Cortex of kidney (tissue), 1 donor: Measurements from ENCODE around the gene SP4.
"Not testable (repeated sequence)": the region's sequence is repeated elsewhere in the genome, so short reads cannot be mapped to it uniquely, and the experiment has no call there.

ENCODE experiments used
- DNase-seq: peaks from one replicate; lab custom pipeline; 2025; lab: John Stamatoyannopoulos, UW

Gene SP4

DNA sequence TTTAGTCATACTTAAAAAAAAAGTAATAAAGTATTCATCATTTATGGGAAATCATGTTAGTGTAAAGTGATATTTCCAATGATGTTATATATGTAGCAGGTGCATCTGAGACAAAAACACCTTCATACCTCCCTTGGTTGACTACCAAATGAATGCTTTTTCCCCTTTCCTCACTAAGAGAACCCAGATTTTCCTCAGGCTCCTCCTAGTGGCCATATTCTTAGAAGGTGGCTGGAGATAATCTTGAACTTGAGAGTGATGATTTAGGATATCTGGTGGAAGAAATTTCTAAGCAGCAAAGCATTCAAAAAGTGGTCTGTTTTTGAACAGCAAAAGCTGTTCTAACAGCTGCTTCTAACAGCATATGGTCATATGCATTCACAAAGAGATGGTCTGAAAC lies 98.1 kb downstream of the SP4 start:
- DNase-seq: no peak

DNA sequence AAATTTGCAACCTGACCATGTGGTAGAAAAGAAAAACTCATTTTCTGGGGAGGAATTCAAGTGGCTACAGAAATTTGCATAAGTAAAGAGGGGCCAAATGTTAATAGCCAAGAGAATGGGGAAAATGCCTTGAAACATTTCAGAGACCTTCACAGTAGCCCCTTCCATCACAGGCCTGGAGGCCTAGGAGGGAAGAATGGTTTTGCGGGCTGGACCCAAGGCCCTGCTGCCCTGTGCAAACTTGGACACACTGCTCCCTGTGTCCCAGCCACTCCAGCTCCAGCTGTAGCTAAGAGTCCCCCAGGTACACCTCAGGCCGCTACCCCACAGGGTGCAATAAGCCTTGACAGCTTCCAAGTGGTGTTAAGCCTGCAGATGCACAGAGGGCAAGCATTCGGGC lies 98.6 kb downstream of the SP4 start:
- DNase-seq: no peak

DNA sequence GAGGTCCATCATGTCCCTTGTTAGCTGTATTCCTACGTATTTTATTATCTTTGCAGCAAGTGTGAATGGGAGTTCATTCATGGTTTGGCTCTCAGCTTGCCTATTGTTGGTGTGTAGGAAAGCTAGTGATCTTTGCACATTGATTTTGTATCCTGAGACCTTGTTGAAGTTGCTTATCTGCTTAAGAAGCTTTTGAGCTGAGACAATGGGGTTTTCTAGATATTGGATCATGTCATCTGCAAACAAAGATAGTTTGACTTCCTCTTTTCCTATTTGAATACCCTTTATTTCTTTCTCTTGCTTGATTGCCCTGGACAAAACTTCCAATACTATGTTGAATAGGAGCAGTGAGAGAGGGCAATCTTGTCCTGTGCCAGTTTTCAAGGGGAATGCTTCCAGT lies 104.6 kb downstream of the SP4 start:
- not testable (repeated sequence) for DNase-seq

DNA sequence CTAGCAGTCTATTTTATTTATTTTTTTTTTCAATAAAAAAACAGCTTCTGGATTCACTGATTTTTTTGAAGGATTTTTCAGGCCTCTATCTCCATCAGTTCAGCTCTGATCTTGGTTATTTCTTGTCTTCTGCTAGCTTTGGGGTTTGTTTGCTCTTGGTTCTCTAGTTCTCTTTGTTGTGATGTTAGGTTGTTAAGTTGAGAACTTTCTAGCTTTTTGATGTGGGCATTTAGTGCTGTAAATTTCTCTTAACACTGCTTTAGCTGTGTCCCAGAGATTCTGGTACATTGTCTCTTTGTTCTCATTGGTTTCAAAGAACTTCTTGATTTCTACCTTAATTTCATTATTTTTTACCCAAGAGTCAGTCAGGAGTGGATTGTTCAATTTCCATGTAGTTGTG lies 105.8 kb downstream of the SP4 start:
- DNase-seq: not testable (repeated sequence)

DNA sequence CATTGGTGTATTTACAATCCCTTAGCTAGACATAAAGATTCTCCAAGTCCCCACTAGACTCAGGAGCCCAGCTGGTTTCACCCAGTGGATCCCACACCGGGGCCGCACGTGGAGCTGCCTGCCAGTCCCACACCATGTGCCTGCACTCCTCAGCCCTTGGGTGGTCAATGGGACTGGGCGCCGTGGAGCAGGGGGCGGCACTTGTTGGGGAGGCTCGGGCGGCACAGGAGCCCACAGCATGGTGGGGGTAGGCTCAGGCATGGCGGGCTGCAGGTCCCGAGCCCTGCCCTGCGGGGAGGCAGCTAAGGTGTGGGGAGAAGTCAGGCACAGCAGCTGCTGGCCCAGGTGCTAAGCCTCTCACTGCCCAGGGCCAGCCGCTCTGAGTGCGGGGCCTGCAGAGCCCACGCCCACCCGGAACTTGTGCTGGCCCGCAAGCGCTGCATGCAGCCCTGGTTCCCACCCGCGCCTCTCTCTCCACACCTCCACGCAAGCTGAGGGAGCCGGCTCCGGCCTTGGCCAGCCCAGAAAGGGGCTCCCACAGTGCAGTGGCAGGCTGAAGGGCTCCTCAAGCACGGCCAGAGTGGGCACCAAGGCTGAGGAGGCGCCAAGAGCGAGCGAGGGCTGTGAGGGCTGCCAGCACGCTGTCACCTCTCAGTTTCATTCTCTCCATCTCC lies 108.7 kb downstream of the SP4 start:
- not testable (repeated sequence) for DNase-seq

DNA sequence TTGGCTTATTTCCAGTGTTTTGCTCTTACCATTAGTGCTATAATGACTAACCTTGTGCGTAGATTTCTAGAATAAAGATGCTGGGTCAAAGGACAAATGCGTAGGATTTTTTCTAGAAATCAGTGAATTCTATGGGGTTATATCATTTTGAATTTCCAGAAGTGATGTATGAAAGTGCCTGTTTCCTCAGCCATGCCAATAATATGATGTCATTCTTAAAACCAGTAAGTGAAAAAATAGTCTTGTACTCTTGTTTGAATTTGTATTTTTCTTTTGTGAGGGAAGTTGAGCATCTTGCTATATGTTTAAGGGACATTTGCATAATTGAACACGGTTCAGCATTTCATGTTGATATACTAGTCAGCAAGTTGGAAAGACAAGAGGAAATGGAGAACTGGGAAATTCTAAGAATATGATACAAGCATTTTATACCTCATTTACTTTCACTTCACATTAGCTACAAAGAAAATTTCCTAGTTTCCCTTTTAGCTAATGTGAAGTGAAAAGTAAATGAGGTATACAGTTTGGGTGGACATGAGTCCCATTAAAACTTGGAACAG lies 111.1 kb downstream of the SP4 start:
- DNase-seq: no peak

DNA sequence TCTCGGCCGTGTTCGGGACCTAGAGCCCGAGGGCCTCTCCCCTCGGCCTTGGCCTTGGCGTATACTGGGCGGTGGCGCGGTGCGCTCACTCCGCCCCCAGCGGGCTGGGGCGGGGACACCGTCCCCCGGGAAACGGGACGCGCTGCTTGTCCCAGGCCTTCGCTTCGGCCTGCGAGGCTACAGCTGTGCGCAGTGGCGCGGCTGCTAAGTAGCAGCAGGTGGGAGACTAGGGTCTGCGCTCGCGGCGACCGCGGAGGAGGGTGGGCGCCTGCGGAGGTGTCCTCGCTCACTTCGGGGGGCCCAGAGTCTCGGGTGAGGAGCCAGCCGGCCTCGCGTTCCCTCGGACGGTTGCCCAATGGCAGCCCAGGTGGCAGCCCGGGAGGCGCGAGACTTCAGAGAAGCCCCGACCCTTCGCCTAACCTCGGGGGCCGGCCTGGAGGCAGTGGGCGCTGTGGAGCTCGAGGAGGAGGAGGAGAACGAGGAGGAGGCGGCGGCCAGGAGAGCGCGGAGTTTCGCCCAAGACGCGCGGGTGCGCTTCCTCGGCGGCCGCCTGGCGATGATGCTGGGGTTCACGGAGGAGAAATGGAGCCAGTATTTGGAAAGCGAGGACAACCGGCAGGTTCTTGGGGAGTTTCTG lies 115.1 kb downstream of the SP4 start, which contains the start of gene DNAH11:
TSS of gene DNAH11 (plus strand) at position 149 of the 637 bp plus-strand sequence. CDS start at position 356, 207 bp downstream.
- DNase-seq: no peak

DNA sequence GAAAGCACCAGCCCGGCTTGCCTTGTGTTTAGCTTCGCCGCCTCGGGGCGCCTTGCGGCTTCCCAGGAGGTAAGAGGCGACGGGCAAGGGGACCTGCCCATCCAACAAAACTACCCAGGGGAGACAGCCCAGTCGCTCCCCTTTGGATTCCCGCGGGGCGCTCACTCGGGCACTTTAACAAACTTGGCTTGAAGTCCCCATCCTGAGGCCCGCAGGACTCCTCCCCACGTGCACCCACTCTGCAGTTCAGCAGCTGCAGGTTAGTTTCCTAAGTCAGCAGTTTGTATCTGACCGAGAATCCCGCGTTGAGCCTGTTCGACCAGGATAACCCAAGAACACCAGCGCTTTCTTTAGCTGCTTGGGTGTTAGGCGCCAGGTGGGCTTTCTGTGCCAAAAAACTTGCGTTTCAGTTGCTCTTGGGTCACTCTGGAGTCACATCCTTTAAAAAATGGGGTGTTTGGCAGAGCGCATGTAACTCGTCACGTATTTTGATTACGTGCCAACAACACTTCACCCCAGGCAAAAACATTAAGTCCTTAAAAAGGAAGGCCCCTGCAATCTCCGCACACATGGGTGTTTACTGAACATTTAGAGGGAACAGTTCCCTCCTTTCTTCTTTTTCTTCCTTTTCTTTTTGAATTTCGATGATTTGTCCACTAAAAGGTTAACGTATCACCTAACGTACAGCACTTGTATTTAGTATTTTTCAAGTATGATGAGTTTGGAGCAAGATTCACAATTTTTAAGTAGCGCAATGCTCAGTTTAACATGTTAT lies 115.8 kb downstream of the SP4 start:
- DNase-seq: no peak

DNA sequence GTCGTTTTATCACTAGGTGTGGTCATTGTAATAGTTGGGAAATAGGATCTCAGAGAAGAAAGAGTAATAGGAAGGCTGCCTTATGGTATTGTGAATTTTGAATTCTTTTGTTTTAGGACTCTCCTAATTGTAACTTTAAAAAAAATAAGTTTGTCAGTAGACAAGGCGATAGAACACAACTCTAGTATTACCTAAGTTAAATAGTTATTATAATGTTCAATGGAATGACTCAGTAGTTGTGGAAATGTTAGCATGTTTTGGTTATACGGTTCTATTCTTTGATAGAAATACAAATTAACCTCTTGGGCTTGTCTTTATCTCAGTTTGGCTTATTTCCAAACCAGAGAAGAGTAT lies 116.4 kb downstream of the SP4 start:
- no peak for DNase-seq

DNA sequence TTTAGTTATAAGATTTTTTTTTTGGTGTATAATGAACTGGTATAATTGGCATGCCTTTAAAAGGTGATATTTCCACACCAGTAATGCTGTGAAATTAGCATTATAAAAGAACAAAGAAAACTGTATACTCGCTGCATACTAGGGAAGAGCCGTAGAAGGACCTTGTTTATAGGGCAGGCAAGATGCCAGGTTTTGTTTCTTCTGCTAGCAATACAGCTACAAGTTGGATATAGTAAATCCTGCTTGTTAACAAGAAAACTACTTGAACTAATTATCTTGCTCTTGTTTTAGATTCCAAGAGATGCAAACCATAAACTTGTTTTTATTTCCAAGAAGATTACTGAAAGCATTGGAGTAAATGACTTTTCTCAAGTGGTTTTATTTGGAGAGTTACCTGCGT lies 116.8 kb downstream of the SP4 start:
- DNase-seq: no peak

DNA sequence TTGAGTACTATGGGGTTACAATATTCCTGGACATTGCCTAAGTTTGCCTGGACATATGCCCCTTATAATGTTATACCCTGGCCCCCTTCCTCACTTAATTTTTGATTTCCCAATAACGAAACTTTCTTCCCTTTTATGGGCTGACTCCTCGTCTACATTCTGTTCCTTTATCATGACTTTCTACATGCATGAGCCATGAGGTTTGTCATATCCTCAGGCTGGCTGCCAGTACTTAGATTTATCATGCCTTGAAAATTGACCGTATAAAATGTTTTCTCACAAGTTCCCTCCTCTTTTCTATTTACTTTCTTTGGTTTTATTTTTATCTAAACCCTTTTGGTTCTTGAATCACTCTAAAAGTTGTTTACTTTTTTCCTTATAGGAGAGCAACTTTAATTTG lies 119.6 kb downstream of the SP4 start:
- DNase-seq: no peak

DNA sequence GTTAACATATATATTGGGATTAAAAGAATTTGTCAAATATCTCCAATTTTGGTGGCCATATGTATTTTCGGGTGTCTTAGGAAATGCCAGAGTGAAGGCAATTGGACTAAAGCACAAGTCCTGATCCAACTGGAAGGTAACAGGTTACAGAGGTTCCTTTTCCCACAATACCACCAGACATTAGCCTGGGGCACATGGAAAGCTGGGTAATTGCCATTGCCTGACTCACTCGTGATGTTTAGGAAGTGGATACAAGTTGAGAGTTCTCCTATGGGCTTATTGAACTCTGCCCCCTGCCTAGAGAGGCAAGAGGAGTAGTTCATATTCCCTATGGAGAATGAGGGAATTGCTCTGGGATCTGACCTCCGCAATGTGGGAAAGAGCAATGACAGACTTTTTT lies 120.6 kb downstream of the SP4 start:
- DNase-seq: no peak

DNA sequence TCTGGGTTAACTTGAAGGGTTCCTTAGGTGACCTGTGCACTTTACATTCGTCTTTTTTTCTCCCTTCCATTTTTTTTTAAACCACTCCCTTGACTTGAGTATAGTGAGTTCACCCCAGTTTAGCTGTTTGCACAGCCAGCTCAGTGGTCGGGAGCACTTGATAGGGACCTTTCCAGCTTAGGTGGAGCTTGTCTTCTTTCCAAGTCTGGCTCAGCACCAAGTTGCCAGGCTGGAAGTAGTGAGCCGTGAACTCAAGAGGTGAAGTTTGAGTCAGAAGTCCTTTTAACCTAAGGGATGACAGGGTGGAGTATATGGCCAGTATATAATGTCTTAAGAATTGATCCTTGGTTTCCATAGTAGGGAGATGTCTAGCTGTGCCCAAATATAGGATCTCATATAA lies 122.2 kb downstream of the SP4 start:
- no peak for DNase-seq

DNA sequence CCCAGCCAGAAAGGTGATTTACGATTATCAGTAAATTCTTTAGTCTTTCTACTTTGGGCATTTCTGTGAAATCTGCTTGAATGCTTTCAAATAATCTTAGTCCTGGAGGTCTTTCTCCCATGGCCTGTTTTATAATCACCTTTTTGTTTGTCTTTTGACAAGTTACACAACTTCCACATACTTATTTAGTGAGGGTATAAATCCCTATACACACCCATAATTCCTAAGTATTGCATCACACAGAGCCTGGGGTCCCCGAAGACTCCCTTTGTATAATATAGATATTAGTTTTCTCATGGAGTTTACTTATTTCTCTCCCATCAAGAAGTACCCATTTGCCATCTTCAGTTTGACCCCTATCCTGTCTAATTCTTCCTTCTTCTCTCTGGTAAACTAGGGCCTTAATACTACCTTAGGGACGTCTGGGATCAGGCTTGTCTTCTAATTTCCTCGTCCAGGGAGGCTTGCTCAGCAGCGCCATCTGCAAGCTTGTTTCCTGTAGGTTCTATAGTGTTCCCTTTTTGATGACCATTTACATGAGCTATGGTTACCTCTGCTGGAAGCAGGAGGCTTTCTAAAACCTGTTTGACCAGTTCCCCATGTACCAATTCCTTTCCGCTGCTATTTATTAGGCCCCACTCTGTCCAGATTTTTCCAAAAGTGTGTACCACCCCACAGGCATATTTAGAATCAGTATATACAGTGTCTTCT lies 123.1 kb downstream of the SP4 start:
- no peak for DNase-seq

DNA sequence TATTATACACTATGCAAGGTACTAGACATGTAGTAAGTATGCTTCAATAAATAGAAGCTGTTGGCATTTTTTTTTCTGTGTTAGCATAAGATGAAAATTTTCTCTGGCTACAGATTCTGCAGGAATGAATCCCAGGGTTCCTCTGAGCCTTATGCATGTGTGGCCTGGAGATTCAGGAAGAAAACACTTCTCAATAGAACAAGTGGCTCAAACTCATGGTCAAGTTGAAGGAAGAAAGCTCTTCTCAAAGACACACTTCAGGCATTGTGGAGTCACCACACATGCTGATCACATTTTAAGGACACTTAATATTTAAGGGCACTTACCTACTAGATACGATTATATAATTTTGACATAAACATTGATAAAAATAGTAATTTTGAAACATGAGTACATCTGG lies 134.5 kb downstream of the SP4 start:
- no peak for DNase-seq
